Suprapubic skin (tissue), 4 donors: Measurements from ENCODE around the gene ALG14. TPM values are rescaled to one million over a fixed set of nuclear protein-coding genes. Genes with fewer than 3 reads are reported as not detected.

ENCODE experiments used
- DNase-seq, 2 donors: peaks; one replicate each; pipeline ENCODE4 v3.0.0-alpha.2; 2019; ENCODE audit warnings: low spot score in 2 of 2
- H3K27ac ChIP-seq: fragments of 200-600 bp; sonication (generic); one replicate; pipeline ENCODE4 v1.5.1; 2019
- H3K27me3 ChIP-seq: fragments of 200-600 bp; sonication (generic); one replicate; pipeline ENCODE4 v1.5.1; 2019
- H3K36me3 ChIP-seq: fragments of 200-600 bp; sonication (generic); one replicate; pipeline ENCODE4 v1.5.1; 2019
- H3K4me1 ChIP-seq: fragments of 200-600 bp; sonication (generic); one replicate; pipeline ENCODE4 v1.5.1; 2019
- H3K4me3 ChIP-seq: fragments of 200-600 bp; sonication (generic); one replicate; pipeline ENCODE4 v1.5.1; 2019; ENCODE audit warnings: mild to moderate bottlenecking
- H3K9me3 ChIP-seq: fragments of 200-600 bp; sonication (generic); one replicate; pipeline ENCODE4 v1.5.1; 2019
- CTCF ChIP-seq, 2 donors: fragments of 200-600 bp in 1 of 2; fragments of 450-650 bp in 1 of 2; sonication (generic) in 1 of 2; IDR thresholded peaks; one replicate each; pipeline ENCODE4 v1.5.1; 2016 to 2019; ENCODE audit warnings: antibody characterized with exemption in 2 of 2, mild to moderate bottlenecking in 1 of 2, moderate library complexity in 1 of 2
- EP300 ChIP-seq: sonication (generic); formaldehyde crosslinking; IDR thresholded peaks from one replicate; pipeline ENCODE4 v1.6.1; 2017; ENCODE audit warnings: antibody characterized with exemption
- POLR2A ChIP-seq, 2 donors: fragments of 450-650 bp; IDR thresholded peaks; one replicate each; pipeline ENCODE4 v1.6.1; 2017; ENCODE audit warnings: antibody characterized with exemption in 2 of 2, mild to moderate bottlenecking in 2 of 2, moderate library complexity in 2 of 2
- POLR2AphosphoS5 ChIP-seq, 3 donors: sonication (generic); formaldehyde crosslinking; IDR thresholded peaks; one replicate each; pipeline ENCODE4 v1.6.1; 2017; ENCODE audit warnings: antibody characterized with exemption in 3 of 3
- WGBS: methylation state at CpG from one replicate; pipeline ENCODE4 v1.1.5; 2018; 5-methylcytosine and 5-hydroxymethylcytosine counted together
- total RNA-seq, 4 donors: library from RNA; depleted of rRNA; stranded (reverse); fragments of >200 nt; gene quantifications; one replicate each; pipeline ENCODE4 v1.1.0, GENCODE V29; 2016

The ALG14 gene
- total RNA-seq, 4 donors from 2014 or later = 0.80 to 1.6 (median 1.1) TPM

GRCh38 chr1:95068956-95069709, 3.6 kb downstream of the ALG14 start:
- TF ChIP-seq POLR2A (IDR thresholded peaks at IDR 0.05) = no peak
- TF ChIP-seq CTCF (IDR thresholded peaks at IDR 0.05) = no peak
- TF ChIP-seq EP300 = no peak
- TF ChIP-seq POLR2AphosphoS5 (IDR thresholded peaks at IDR 0.05) = no peak
- WGBS = 96% methylated on average over 6 of the region's 6 CpGs
- DNase-seq = no peak
- peaks cover 18% of the 10 kb centered on the region for H3K4me1 ChIP-seq
- H3K27ac ChIP-seq = no peak overlapping the region
- no peak overlapping the region for H3K4me3 ChIP-seq
- peaks cover 10% of the 10 kb centered on the region for H3K36me3 ChIP-seq
- H3K27me3 ChIP-seq = no peaks in the 10 kb centered on the region
- H3K9me3 ChIP-seq = no peaks in the 10 kb centered on the region

GRCh38 chr1:95067568-95067967, 5.2 kb downstream of the ALG14 start:
- no peak overlapping the region for H3K4me3 ChIP-seq
- peaks cover 23% of the 10 kb centered on the region for H3K36me3 ChIP-seq
- no peaks in the 10 kb centered on the region for H3K27me3 ChIP-seq
- no peak for DNase-seq
- H3K4me1 ChIP-seq = peaks cover 10% of the 10 kb centered on the region
- no peak overlapping the region for H3K27ac ChIP-seq
- 87% methylated on average over 5 of the region's 5 CpGs for WGBS
- no peaks in the 10 kb centered on the region for H3K9me3 ChIP-seq
- TF ChIP-seq EP300 (no peak), CTCF (IDR thresholded peaks at IDR 0.05) (no peak), POLR2A (IDR thresholded peaks at IDR 0.05) (no peak), POLR2AphosphoS5 (IDR thresholded peaks at IDR 0.05) (no peak)

DNA sequence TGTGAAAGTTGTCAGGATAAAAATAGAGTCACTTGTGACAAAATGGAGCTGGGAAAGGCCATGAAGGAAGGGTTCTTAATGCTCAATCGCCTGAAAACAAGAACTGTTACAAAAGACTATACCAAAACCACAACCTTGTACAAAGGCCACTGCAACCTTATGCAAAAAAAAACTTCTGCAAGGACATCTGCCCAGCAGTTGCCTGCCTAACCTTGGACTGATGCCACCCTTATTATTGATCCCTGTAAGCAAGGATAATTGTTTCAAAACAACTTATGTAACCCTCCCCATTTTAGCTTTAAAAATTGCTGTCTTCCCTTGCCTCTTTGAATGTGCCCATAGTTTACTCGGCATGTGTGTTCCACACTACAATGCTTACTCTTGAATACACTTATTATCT, 5.7 kb downstream of the ALG14 start:
- H3K4me1 ChIP-seq = peaks cover 9% of the 10 kb centered on the region

GRCh38 chr1:95061445-95062006, 11.2 kb downstream of the ALG14 start:
- Histone ChIP-seq H3K27me3 (no peaks in the 10 kb centered on the region), H3K4me3 (no peak overlapping the region), H3K36me3 (peaks cover 24% of the 10 kb centered on the region), H3K27ac (no peak overlapping the region), H3K9me3 (no peaks in the 10 kb centered on the region), H3K4me1 (no peaks in the 10 kb centered on the region)
- no peak for TF ChIP-seq POLR2AphosphoS5 (IDR thresholded peaks at IDR 0.05)
- no peak for TF ChIP-seq EP300
- no peak for TF ChIP-seq CTCF (IDR thresholded peaks at IDR 0.05)
- TF ChIP-seq POLR2A (IDR thresholded peaks at IDR 0.05) = no peak
- WGBS = 85% methylated on average over 3 of the region's 3 CpGs
- DNase-seq = no peak

More for the DNA sequence above, 5.7 kb downstream of the ALG14 start:
- no peak for DNase-seq
- 83% methylated on average over 2 of the region's 2 CpGs for WGBS
- H3K9me3 ChIP-seq = no peaks in the 10 kb centered on the region
- H3K27me3 ChIP-seq = no peaks in the 10 kb centered on the region
- TF ChIP-seq POLR2A (IDR thresholded peaks at IDR 0.05) (no peak), CTCF (IDR thresholded peaks at IDR 0.05) (no peak), POLR2AphosphoS5 (IDR thresholded peaks at IDR 0.05) (no peak), EP300 (no peak)
- H3K36me3 ChIP-seq = peaks cover 24% of the 10 kb centered on the region
- H3K4me3 ChIP-seq = no peak overlapping the region
- no peak overlapping the region for H3K27ac ChIP-seq

- H3K9me3 ChIP-seq = no peaks in the 10 kb centered on the region
- DNase-seq = no peak
- H3K36me3 ChIP-seq = peaks cover 13% of the 10 kb centered on the region
- H3K27me3 ChIP-seq = no peaks in the 10 kb centered on the region
- H3K27ac ChIP-seq = no peak overlapping the region
- no peak for TF ChIP-seq CTCF (IDR thresholded peaks at IDR 0.05)
- TF ChIP-seq EP300 = no peak
- no peak for TF ChIP-seq POLR2AphosphoS5 (IDR thresholded peaks at IDR 0.05)
- TF ChIP-seq POLR2A (IDR thresholded peaks at IDR 0.05) = no peak
- no peaks in the 10 kb centered on the region for H3K4me1 ChIP-seq
- 86% methylated on average over 9 of the region's 9 CpGs for WGBS
- H3K4me3 ChIP-seq = no peak overlapping the region
These were observed 13.8 kb downstream of the ALG14 start for GRCh38 chr1:95058974-95059373.
